ENCODE data around the gene RIPOR1.
A peak's percentile ranks its signal among the peaks of the same experiment; 100 is the strongest.

The RIPOR1 gene

DNA sequence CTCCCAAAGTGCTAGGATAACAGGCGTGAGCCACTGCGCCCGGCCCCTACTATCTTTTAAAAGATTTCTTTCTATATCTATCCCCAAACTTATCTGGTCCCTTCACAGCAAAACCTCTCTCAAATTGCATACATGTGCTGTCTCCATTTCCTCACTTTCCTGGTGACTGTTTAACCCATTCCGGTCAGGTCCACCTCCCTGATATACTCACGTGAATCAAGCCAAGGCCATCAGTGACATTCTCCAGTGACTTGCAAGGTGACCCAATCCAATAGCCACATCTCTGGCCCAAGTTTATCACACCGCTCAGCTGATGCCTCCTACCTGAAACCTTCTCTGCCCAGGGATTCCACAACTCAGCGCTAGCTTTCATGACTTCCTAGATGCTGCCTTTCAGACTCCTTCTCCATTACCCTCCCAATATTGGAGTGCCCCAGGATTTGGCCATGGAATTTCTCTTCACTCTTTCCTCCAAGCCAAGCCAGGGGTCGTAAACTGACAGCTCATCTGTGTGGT lies 32.3 kb downstream of the RIPOR1 start:
- peak; percentile 9 for DNase-seq (ENCODE audit: low read depth)
- H3K4me3 ChIP-seq (ENCODE audit: low read depth, low read length), result peak overlapping the region; percentile 72
- TF ChIP-seq, protein P1, sequence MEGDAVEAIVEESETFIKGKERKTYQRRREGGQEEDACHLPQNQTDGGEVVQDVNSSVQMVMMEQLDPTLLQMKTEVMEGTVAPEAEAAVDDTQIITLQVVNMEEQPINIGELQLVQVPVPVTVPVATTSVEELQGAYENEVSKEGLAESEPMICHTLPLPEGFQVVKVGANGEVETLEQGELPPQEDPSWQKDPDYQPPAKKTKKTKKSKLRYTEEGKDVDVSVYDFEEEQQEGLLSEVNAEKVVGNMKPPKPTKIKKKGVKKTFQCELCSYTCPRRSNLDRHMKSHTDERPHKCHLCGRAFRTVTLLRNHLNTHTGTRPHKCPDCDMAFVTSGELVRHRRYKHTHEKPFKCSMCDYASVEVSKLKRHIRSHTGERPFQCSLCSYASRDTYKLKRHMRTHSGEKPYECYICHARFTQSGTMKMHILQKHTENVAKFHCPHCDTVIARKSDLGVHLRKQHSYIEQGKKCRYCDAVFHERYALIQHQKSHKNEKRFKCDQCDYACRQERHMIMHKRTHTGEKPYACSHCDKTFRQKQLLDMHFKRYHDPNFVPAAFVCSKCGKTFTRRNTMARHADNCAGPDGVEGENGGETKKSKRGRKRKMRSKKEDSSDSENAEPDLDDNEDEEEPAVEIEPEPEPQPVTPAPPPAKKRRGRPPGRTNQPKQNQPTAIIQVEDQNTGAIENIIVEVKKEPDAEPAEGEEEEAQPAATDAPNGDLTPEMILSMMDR (IDR thresholded peaks at IDR 0.05; ENCODE audit: insufficient read depth, low read depth, low read length, missing control alignments), result no peak

DNA sequence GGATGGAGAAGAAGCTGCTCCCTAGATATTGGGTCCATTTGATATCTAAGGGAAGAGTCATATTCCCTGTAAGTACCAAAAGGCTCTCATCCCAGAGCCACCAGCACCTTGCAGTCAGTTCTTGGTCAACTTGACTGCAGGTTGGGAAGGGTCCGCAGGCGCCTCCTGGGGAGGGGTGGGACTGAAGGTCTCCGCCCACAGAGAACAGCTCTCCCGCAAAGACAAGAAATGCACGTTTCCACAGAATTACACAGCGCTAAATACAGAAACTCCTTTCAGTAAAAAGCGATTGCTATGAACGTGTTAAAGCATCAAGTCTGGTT lies 32.8 kb downstream of the RIPOR1 start:
- TF ChIP-seq, protein P1 (IDR thresholded peaks at IDR 0.05; ENCODE audit: insufficient read depth, low read depth, low read length, missing control alignments), result no peak
- H3K4me3 ChIP-seq (ENCODE audit: low read depth, low read length), result peak overlapping the region; percentile 72
- no peak for DNase-seq (ENCODE audit: low read depth)

DNA sequence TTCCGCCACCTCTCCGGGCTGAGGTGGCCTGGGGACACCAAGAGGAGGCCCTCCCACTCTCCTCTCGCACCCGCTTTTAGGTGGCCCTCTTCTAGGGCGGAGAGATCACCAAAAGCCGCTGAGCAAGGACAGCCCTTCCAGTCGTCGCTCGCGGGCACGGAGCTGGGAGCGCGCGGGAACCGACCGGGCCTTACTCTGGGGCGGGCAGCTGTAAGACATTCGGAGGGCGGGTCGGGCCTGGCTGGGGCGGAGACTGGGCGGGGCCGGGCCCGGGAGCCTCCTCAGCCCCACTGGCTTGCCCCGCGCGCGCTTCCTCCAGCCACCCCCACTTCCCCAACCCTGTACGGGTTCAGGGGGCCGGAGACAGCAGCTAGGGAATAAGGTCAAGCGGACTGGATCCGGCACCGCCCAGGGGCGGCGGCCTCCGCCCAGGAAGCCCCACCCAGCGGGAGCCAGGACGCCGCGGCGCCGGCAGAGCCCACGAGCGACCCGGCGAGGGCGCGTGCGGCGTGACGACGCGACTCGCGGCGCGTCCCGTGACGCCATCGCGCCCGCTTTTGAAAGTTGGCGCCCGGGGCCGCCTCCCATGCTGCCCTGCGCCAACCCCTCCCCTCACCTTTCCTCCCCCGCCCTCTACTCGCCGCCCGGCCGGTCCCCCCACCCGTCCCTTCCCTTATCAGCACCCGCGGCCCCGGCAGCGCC lies 33.3 kb downstream of the RIPOR1 start:
- peak overlapping the region; percentile 72 for H3K4me3 ChIP-seq (ENCODE audit: low read depth, low read length)
- TF ChIP-seq, protein P1 (IDR thresholded peaks at IDR 0.05; ENCODE audit: insufficient read depth, low read depth, low read length, missing control alignments), result no peak
- DNase-seq (ENCODE audit: low read depth), result peak; percentile 99

DNA sequence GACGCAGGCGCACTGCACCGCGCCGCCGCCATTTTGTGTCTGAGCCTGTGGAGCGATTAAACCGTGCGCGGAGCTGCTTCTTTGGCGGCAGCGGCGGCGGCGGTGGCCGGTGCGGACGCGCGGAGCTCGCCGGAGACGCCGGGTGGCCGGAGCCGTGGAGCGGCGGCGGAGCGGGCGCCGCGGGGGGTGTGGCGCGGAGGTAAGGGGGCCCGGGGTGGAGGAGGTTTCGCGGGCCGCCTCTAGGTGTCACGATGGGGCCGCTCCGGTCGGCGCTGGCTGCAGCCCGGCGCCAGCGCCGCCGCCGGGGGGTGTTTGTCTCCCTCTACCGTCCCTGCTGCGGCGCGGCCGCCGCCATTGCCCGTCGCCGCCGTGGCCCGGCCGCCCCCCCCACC lies 33.9 kb downstream of the RIPOR1 start, which contains the start of gene CTCF:
Gene CTCF (plus strand): TSS at position 1 of the 392 bp plus-strand sequence. CDS start 48,307 bp downstream, outside the sequence.
- TF ChIP-seq, protein P1 (IDR thresholded peaks at IDR 0.05; ENCODE audit: insufficient read depth, low read depth, low read length, missing control alignments), result peak; percentile 59
- peak within 1 kb of the TSS; percentile 96 for H3K4me3 ChIP-seq (ENCODE audit: low read depth, low read length)
- peak; percentile 92 for DNase-seq (ENCODE audit: low read depth)

DNA sequence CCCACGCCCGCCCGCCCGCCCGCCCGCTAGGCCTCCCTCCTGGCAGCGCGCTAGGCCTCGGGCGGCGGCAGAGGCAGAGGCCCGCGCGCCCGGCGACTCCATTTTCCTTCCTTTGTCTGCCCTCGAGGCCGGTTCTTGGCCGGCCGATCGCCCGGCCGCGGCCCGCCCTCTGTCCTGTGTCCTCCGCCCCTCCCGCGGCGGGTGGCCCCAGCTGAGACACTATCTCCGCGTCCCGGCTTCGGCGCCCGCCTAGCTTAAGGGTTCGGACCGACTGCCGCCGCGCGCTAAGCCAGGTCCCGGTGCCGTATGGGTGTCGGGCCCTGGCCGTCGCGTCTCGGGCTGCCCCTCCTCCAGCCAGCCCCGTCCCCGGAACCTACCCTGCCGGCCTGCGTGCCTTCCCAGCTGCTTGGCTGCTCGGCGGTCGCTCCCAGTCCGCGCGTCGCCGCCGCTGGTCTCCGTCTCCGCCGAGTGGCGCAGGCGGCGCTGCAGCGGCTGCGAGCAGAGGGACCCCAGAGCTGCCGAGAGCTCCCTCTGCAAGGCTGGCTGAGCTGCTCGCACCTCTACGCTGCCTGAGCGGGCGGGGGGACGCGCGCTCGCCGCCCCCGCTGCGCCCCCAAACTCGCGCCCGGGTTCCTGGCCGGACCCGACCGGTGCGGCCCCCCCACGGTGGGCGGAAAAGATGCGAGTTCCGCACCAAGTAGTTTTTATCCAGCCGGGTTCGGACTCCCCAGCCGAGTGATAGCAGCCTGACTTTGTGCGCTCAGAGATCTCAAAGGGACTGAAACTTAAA lies 34.5 kb downstream of the RIPOR1 start:
- H3K4me3 ChIP-seq (ENCODE audit: low read depth, low read length), result peak overlapping the region; percentile 96

DNA sequence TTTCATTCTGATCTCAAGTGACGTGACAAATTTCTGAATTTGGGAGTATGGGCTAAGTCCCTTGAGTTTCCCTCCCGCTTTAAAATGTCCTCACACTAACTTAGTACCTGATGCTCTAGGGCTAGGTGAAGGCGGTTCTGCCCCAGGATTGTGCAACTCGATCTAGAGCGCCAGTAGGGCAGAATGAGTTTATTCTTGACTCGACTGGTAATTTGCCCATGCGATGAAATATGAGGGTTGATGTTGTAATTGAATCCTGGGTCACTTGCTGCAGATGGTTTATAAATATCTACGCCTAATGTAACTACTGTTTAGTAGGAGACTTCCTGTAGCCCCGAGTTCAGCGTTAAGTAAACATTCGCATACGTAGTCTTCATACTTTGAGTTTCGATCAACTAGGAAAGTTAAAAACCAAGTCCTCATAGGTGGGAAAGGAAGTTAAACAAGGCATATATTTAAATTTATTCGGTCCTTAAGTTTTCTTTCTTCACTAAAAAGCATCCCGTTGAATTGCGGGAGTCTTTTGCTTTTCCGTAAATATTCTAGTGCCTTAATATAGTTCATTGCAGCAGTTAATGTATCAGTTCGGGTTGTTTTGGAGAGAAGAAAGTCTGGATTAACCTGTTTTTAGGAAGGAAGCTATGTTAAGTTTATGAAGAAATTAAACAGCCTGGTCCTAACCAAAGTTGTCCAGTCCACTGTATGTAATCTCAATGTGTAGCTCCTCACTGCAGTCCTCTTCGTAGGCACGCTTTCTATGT lies 35.3 kb downstream of the RIPOR1 start:
- peak overlapping the region; percentile 96 for H3K4me3 ChIP-seq (ENCODE audit: low read depth, low read length)
- DNase-seq (ENCODE audit: low read depth), result peak; percentile 59
- TF ChIP-seq, protein P1 (IDR thresholded peaks at IDR 0.05; ENCODE audit: insufficient read depth, low read depth, low read length, missing control alignments), result no peak

More for the DNA sequence above, 34.5 kb downstream of the RIPOR1 start:
- TF ChIP-seq, protein P1 (IDR thresholded peaks at IDR 0.05; ENCODE audit: insufficient read depth, low read depth, low read length, missing control alignments), result peak; percentile 25
- DNase-seq (ENCODE audit: low read depth), result peak; percentile 84

All from GM12865 (cell line).